Activated CD8-positive, alpha-beta memory T cell treated with anti-CD3 and anti-CD28 coated beads, Interleukin-2, amount 50 U/mL, for 48 hours (primary cell): ENCODE measurements around the gene PRRX2.

ENCODE experiments used
- DNase-seq: peaks from one replicate; pipeline ENCODE4 v3.0.0-alpha.2; 2020

PRRX2 gene

DNA sequence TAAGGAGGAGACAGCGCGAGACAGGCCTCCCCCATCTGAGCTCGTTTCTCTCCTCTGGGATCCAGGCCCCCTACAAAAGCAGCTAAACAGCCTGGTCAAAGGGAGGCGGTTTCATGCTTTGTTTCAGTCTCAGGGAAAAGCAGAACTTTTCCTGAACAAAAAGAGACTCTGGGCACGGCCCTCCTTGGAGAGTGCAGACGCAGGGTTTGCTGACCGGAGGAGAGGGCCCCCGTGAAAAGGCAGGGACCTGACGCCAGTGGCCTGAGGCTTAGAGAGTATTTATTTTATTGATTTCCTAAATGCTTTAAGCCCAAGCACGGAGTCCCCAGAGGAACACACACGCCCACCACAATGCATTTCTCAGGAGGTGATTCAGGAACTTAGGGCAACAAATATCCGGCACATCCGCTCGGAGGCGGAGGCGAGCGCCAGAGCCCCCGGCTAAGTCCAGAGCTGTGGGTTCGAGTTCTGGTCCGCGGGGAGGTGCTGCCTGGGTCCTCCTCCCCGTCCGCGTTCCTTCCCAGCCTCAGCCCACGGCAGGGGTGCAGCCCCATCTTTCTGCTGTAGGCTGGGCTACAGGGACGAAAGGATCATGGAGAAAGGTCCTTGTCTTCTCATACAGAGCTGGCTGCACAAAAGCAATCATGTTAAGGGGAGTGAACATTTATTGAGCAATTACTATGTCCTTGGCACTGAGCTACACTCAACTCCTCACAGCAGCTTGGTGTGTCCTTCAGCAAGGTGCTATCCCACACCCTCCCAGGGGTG is 47.4 kb downstream of the PRRX2 start:
- no peak for DNase-seq

DNA sequence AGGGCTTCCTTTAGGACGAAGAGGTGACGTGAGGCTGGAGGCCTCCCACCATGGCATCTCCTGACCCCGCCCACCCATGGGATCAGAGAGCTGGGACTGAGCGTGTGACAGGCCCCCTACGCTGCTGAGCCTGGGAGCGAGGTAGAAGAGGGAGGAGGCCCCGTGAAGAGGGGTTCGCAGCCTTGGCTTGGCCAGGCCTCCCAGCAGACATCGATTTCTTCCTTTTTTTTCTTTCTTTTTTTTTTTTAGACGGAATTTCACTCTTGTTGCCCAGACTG is 47.9 kb downstream of the PRRX2 start:
- no peak for DNase-seq

DNA sequence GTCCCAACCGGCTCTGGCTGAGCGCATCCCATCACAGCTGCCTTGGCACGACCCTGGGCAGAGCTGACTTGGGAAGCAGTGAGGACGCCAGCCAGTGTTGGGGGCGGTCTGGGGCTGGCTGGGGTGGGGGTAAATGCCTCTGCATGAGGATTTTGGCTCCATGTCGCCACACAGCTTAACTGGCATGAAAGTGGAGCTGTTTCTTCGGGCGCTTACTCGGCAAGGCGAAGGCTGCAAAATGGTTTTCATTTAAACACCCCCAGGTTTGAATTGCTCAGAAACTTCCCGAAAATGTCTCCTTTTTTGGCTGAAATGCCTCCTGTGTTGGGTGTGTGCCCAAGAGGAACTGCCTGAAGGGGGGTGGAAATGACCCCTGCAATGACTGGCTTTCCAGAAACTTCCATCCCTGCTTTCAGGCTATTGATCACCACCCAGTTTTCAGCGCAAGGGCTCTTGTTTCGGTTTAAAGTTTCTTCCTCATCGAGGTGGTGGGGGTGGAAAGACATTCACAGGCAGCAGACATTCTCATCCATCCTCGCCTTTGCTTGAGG is 49.1 kb downstream of the PRRX2 start:
- DNase-seq, result no peak

DNA sequence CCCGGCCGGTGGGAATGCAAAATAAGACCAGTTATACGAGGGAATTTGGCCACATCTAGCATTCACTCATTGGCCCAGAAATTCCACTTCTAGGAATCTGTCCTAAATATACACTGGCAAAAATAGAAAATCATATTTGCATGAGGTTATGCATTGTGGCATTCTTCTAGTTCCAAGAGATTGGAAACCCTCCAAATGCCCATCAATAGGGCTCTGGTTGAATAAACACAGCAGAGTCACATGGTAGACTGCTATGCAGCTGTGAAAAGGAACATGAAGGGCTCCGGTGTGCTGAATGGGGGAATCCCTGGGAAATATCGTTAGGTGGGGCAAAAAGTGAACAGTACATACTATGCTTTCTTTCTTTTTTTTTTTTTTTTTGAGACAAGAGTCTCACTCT is 50.6 kb downstream of the PRRX2 start:
- DNase-seq, result no peak

DNA sequence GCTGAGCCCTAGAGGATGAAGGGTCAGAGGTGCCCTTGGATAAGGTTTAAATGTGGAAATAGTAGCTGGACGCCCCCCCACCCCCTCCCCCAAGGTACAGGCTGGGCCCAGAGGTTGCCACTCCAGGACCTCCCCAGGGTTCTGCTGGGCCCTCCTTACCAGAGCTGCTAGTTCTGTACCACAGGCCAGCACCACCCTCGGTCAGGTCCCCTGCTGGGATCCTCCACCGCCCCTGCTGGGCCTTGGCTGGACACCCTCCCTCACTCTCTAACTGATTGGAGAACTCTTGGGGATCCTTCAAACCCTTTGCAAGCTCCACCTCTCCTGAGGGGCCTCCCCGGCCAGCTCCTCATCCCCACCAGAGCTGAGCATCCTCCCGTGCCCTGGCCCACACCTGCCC is 52.5 kb downstream of the PRRX2 start:
- DNase-seq, result no peak

DNA sequence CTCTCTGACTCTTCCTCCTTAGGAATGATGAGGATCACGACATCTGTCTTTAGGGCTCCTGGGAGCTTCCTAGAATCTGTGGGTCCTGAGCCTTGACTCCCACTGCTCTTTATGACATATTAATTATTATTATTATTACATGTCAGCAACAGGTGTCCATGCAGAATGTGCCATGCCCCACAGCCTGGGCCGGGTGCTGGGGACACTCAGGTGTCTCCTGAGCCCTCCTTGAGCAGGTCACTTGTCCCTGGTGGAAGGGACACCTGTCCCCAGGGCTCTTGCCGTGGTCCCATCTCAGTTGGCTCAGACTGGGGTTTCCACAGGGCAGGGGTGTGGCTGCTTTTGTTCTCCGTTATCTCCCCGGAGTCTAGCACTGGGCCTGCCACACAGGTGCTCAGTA is 53.2 kb downstream of the PRRX2 start:
- no peak for DNase-seq

DNA sequence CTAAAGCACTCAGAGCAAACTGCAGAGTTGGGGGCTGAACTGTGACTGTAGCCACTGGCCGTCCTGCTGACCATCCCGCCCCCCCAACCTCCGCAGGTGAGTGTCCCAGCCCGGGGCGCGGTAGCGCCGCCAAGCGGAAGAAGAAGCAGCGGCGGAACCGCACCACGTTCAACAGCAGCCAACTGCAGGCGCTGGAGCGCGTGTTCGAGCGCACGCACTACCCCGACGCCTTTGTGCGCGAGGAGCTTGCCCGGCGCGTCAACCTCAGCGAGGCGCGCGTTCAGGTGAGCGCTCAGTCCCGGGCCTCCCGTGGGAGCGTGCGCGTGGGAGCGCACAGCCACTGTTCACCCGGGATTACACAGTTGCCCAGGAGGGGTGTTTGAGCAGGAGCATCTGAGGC is 53.7 kb downstream of the PRRX2 start:
- no peak for DNase-seq

DNA sequence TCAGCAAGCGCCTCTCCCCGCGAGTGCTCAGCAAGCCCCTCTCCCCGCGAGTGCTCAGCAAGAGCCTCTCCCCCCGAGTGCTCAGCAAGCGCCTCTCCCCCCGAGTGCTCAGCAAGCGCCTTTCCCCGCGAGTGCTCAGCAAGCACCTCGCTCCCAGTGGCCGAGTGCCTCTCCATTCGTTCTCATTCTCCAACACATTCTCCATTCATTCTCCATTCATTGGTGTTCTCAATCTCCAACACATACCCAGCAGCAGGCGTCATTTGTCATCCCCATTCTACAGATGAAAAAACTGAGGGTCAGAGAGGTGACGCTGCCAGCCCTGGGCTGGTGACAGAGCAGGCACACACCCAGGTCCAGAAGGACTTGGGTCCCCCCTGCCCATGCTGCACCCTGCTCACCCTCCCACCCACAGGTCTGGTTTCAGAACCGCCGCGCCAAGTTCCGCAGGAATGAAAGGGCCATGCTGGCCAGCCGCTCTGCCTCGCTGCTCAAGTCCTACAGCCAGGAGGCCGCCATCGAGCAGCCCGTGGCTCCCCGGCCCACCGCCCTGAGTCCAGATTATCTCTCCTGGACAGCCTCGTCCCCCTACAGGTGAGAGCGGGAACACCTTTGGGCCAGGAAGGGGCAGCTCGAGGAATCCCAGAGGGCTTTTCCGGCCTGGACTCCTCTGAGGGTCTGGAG is 54.9 kb downstream of the PRRX2 start:
- DNase-seq, result no peak

DNA sequence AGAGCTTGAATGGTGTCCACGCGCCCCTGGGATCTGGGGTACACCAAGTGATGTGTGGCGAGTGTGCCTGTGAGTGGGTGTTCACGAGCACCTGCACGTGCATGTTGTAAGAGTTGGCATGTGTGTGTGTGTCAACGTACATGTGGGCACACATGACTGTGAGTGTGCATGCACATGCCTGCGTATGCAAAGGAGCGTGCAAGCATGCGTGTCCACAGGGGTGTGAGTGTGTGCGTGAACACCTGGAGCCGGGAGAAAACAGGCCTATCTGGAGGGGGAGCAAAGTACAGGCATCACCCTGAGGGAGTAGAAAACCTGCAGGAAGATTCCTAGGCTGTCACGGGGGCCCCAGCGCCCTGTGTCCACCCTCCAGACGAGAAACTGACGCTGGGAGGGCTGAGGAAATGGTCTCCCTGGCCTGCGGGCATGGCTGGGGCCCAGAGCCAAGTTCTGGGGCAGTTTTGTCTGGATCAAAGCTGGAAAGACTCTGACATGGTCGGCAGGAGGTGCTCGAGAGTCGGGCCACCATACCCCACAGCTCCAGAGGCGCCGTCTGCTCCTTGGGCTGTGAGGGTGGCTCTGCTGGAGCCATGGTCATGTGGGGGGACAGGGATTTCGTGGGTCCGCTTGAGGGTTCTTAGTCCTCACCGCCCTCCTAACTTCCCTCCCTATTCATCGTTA is 55.6 kb downstream of the PRRX2 start:
- no peak for DNase-seq

DNA sequence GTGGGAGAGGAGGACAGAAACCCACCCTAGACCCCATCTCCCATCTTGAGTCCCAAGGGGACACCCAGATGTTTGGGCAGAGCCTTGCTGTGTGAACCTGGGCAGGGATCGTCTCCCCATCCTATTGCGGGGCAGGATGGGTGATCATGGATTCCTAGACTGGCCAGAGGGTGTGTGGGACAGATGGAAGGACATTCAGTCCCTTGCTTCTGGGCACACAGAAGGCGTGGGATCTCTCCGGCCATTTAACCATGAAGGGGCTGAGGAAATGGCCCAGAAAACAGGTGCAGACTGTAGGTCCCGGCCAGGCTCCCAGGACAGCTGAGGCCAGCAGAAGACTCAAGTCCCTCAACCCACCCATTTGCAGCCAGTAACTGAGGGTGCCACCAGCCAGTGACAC is 57.5 kb downstream of the PRRX2 start:
- no peak for DNase-seq

DNA sequence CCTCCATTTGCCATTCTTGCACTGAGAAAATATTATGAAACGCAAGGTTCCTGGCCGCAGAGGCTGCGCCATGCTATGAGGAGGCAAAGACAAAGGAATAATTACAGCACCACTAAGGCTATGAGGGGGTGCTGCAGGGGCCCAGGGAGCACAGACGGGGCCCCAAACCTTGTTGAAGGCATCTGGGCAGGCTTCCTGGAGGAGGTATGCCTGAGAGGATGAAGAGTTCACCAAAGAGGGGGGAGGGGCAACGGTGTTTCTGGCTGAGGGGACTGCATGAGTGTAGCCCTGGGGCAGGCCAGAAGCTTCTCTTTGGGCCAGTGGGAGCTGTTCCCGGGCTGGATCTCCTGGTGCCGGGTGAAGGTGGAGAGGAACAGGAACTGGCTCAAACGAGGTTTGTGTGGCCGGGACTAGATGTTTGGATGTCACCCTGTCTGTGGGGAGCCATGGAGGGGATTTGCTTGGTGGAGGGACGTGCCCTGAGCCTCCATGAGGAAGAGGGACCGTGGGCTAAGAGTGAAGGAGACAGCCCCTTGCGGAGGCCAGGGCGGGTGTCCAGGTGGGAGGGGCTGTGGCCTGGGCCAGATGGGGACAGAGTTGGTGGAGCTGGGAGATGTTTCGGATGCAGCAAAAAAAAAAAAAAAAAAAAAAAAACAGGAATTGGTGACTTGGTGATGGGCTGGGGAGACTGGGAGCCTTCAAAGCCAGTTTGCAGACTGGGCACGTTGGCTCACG is 59.2 kb downstream of the PRRX2 start:
- DNase-seq, result no peak

DNA sequence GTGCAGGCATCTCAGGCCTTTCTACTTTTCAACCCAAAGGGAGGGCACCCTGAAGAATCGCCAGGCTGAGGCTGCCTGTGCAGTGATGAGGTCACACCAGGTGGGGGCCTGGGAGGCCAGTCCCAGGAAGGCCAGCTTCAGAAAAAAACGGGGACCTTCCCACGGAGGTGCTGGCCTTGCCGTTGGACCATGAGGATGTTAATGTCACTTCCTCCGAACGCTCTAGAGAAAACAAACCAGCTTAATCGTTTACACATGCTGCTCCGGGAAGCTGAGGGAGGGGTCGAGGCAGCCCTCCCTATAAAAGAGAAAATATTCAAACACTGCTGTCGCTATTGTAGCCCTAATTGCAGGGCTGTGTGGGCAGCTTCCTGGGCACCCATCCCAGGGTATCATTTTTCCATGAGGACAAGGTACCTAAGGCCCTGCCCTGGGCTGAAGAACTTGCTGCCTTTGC is 60.4 kb downstream of the PRRX2 start:
- DNase-seq, result no peak

DNA sequence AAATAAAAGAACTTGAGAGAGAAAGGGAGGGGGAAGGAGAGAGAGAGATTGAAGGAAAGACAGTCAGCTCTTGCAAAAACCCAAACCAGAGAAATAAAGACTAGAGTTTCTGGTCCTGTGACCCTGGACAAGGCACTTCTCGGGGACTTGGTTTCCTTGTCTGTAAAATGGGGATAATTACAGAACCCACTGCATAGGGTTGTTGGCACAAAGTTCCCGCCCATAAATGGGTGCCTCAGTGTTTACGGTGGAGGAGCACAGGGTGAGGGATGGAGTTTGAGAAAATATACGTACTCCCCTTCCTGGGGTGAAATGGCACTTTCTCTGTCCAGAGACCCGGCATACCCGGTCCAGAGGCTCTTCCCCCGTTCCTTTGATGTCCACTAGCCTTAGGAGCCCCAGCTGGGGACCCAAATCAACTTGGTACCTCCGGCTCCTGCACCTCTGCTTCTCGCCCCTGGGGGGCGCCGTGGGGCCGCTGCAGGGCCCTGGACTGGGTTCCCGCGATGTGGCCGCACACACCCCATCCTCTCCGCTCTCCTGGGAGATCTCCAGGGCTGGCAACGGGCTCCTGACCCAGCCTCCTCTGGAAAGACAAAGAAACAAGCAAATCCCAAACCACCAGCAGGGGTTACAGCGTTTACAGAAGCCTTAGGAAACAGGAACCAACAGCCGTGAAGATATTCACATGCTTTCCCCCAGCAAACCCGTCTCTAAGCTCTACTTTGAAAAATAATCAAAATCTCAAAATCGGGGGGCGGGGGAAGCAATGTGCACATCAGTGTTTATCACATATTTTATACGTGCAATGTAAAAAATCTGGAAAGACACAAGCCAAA is 61.1 kb downstream of the PRRX2 start:
- peak; percentile 89 for DNase-seq

DNA sequence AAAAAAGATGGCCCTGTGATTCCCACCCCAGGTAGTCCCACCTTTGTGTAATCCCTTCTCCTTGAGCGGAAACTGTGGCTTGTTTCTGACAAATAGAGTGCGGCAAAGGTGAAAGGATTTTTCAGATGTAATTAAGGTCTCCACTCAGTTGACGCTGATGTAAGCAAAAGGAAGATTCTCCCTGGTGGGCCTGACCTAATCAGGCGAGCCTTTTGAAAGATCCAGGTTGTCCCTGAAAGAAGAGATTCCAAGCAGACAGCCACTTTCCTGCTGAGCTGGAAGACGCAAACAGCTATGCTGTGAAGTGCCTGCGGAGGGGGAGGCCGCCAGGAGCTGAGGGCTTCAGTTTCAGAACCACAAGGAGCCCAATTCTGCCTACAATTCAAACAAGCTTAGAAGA is 63.3 kb downstream of the PRRX2 start:
- no peak for DNase-seq

DNA sequence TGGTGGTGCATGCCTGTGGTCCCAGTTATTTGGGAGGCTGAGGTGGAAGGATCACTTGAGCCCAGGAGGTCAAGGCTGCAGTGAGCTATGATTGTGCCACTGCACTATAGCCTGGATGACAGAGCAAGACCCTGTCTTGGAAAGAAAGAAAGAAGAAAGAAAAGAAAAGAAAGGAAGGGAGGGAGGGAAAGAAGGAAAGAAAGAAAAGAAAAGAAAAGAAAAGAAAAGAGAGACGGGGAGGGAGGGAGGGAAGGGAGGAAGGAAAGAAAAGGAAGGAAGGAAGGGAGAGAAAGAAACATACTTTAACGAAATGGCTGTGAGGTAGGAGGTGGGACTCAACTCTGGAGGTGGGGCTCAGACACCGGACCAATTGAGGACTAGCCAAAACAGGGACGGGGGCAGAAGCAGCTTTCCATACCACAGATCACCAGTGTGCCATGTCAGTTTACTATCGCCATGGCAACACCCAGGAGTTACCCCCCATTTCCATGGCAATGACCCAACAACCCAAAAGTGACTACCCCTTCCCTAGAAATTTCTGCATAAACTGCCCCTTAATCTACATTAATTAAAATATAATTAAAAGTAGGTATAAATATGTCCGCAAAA is 66.1 kb downstream of the PRRX2 start:
- DNase-seq, result no peak

DNA sequence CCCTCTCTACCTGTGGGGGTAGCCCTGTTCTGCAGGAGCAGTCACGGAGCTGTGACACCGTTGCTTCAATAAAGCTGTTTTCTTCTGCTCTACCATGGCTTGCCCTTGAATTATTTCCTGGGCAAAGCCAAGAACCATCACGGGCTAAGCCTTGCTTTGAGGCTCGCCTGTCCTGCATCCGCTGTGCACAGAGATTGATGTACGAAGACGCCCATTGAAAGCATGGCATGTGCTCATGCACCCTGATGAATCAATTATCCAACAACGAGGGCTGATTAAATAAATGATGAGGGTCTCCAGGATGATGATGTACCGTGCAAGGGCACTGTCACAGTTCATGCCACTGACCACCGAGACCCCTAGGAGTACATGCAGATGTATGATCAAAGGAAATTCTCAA is 66.7 kb downstream of the PRRX2 start:
- no peak for DNase-seq

DNA sequence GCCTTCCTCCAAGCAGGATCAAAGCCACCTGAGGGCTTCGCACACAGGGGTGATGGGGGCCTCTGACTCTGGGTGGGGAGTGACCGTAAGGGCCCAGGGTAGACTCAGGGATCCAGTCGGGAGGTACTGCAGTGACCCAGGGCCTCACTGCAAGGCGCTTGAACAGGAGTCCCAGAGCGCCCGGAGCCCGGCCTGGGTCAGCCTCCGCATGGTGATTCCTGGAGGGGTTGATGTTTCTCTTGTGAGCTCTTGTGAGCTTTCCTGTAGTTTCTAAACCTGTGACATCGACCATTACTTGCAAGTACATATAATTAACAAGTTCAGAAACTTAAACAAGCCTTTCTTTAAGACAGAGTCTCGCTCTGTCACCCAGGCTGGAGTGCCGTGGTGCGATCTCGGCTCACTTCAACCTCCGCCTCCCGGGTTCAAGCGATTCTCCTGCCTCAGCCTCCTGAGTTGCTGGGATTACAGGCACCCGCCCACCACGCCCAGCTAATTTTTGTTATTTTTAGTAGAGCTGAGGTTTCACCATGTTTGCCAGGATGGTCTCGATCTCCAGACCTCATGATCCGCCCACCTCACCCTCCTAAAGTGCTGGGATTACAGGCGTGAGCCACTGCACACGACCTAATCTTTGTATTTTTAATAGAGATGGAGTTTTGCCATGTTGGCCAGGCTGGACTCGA is 67.6 kb downstream of the PRRX2 start:
- no peak for DNase-seq

DNA sequence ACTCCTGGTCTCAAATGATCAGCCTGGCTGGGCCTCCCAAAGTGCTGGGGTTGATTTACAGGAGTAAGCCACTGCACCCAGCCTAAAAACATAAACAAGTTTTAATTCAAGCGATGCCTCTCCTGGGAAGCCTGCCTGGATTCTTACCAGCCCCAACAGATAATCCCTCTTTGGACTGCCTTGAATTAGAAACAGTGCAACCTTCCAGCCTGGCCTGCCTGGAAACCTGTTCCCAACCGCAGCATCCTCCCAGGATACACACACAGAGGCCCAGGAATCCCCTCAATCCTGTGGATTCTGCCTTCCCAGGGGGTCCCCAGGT is 68.1 kb downstream of the PRRX2 start:
- no peak for DNase-seq

DNA sequence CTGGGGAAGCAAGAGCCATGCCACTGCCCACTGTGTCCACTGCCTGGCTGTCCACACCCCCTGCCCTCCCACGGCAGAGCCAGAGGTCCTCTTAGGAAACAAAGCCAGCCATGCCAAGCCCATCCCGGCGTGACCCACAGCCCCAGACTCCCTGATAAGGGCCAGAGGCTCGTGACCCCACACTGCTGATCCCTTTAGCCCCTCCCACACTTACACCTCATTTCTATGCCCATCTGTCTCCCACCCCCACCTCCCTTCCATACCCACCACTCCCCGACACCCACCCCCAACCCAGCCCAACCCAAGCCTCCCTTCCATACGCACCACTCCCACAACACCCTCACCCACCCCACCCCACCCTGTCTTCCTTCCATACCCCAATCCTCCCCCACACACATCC is 70.1 kb downstream of the PRRX2 start:
- no peak for DNase-seq

DNA sequence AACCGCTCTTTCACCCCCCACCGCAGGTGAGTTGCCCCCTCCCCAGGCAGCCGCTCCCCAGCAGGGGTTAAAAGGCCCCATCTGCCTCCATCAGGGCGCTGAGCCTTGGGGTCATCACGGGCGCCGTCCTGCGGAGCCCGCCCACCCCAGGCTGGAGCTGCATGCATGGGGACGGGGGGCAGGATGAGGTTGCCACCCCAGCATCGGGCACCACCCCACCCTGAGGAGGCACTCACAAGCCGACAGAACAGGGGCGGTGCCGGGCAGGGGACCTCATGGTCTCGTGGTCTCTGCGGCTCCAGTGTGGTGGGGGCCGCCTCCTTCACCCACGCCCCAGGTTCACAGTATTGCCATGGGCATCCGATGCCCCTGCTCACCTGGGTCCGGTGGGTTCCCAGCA is 70.9 kb downstream of the PRRX2 start:
- no peak for DNase-seq

DNA sequence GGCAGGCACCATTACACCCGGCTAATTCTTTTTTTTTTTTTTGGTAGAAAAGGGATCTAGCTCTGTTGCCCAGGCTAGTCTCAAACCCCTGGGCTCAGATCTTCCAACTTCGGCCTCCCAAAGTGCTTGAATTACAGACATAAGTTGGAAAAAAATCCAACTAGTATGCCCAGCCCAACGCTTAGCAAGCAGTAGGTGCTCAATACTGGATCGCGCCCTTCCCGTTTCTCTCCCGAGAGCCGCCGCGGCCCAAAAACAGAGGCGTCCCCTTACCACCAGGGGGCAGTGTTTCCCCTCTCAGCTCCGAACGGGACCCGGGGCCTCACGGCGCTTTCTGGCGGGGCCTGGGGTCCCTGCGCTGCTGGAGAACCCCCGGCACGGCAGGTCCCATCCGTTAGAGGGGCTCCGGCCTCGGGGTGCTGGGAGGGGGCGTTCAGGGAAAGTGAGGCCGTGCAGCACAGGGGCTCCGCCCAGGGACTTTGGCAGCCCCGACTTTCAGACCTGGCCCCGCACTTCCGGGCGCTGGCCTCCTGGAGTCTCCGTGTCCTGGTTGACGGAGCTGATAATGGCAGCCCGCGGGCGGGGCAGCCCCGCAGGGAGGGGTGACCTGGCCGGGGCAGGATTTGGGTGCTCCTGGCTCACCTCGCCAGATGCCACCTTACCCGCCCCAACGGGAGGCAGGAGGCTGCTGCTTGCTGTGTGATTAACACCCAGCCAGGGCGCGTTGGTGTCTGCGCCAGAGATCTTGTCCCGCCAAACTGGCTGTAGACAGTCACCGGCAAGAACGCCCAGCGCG is 72.2 kb downstream of the PRRX2 start:
- peak; percentile 97 for DNase-seq
